Fibroblast of lung (primary cell): ENCODE results near the gene RRAS2.

Source experiments
- CTCF ChIP-seq, 2 donors: IDR thresholded peaks in 1 of 2; conservative IDR thresholded peaks in 1 of 2; 1 replicate in 1 of 2; 2 replicates in 1 of 2; pipeline ENCODE4 v1.5.1; 2011 to 2012; ENCODE audit warnings: low read length in 2 of 2, control low read depth in 1 of 2, inconsistent platforms in 1 of 2, low read depth in 1 of 2, mild to moderate bottlenecking in 1 of 2
- EZH2 ChIP-seq: IDR thresholded peaks from 2 replicates; pipeline ENCODE4 v1.5.1; 2012; ENCODE audit warnings: low read length, control low read depth, mild to moderate bottlenecking; ENCODE audit errors: missing control alignments

- TF ChIP-seq CTCF (conservative IDR thresholded peaks at IDR 0.05 in 1 of 2, IDR thresholded peaks at IDR 0.05 in 1 of 2; ENCODE audit: low read depth in 1 of 2, low read length in 2 of 2) (no peak), EZH2 (no peak)
These were observed 17.0 kb downstream of the RRAS2 start for GRCh38 chr11:14341968-14342367.
